ENCODE data around the gene ZNF628.

The ZNF628 gene

DNA sequence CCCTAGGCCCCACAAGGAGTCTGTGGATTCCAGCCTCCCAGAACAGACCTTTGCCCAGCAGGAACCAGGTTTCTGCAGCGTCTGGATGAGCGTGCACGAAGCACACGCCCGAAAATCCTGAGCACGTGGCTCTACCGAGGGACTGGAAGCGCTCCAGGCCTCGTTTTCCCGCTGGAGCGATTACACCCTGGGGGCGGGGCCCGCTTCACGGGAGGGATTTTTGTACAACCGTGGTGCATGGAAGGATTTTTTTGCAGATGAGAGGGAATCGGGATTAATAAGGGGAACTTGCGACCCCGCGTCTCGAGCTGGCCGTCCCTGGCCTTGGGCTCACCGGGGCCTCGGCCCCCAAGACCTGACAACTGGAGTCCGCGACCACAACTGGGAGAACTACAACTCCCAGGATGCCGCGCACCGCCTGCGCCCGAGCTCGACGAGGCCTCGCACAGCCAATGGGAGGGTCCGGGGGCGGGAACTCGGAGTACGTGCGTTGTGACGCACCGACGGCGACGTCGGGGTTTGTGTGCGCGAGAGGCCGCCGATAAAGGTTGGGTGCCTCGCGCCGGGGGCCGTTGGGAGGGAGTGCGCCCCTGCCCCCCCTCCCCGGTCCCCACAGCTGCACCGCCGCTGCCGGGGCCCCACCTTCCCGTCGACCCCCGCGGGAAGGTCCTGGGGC is at the start of gene ZNF628:
TSS of gene ZNF628 (plus strand) at position 518 of the 676 bp plus-strand sequence. CDS start 3,294 bp downstream, outside the sequence.
- peaks cover 0 to 25% (median 12%) of the 10 kb centered on the region in 4 donors for H3K4me1 ChIP-seq
- H3K27me3 ChIP-seq = peaks cover 0 to 12% of the 10 kb centered on the region in 2 donors
- peak; percentile 98 to 99 for DNase-seq
- peaks cover 0 to 7% (median 1%) of the 10 kb centered on the region in 3 donors for H3K36me3 ChIP-seq
- H3K9me3 ChIP-seq = no peaks in the 10 kb centered on the region
- TF ChIP-seq, protein P1, sequence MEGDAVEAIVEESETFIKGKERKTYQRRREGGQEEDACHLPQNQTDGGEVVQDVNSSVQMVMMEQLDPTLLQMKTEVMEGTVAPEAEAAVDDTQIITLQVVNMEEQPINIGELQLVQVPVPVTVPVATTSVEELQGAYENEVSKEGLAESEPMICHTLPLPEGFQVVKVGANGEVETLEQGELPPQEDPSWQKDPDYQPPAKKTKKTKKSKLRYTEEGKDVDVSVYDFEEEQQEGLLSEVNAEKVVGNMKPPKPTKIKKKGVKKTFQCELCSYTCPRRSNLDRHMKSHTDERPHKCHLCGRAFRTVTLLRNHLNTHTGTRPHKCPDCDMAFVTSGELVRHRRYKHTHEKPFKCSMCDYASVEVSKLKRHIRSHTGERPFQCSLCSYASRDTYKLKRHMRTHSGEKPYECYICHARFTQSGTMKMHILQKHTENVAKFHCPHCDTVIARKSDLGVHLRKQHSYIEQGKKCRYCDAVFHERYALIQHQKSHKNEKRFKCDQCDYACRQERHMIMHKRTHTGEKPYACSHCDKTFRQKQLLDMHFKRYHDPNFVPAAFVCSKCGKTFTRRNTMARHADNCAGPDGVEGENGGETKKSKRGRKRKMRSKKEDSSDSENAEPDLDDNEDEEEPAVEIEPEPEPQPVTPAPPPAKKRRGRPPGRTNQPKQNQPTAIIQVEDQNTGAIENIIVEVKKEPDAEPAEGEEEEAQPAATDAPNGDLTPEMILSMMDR (IDR thresholded peaks at IDR 0.05) = no peak
- intact Hi-C loops (cut with DNase I; ENCODE audit: low total_unique reads) = no loop called here
- peak within 1 kb of the TSS; percentile 73 to 80 for H3K4me3 ChIP-seq
- peak within 1 kb of the TSS; percentile 96 to 98 for H3K27ac ChIP-seq

DNA sequence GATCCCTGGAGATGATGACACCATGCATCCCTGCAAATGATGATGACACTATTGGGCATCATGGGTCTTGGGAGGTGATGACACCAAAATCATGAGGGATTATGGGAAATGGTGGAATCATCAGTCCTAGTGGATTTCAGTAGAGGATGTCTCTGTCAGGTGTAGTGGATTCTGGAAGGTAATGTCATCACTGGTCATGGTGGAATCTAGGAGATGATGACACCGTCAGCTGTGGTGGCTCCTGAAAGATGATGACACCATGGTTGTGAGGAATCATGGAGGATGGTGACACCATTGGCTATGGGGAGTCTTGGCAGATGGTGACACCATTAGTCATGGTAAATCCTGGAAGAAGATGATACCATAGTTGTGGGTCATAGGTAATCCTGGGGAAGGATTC is 45.2 kb upstream of the ZNF628 start:
- H3K27me3 ChIP-seq = peaks cover 5 to 77% of the 10 kb centered on the region in 2 donors
- H3K4me1 ChIP-seq = peaks cover 0 to 5% (median 0%) of the 10 kb centered on the region in 4 donors
- no peaks in the 10 kb centered on the region for H3K9me3 ChIP-seq
- no peak for DNase-seq
- TF ChIP-seq, protein P1 (IDR thresholded peaks at IDR 0.05) = no peak
- no peaks in the 10 kb centered on the region for H3K36me3 ChIP-seq
- intact Hi-C loops (cut with DNase I; ENCODE audit: low total_unique reads) = no loop called here
- H3K27ac ChIP-seq = no peak overlapping the region
- no peak overlapping the region for H3K4me3 ChIP-seq

DNA sequence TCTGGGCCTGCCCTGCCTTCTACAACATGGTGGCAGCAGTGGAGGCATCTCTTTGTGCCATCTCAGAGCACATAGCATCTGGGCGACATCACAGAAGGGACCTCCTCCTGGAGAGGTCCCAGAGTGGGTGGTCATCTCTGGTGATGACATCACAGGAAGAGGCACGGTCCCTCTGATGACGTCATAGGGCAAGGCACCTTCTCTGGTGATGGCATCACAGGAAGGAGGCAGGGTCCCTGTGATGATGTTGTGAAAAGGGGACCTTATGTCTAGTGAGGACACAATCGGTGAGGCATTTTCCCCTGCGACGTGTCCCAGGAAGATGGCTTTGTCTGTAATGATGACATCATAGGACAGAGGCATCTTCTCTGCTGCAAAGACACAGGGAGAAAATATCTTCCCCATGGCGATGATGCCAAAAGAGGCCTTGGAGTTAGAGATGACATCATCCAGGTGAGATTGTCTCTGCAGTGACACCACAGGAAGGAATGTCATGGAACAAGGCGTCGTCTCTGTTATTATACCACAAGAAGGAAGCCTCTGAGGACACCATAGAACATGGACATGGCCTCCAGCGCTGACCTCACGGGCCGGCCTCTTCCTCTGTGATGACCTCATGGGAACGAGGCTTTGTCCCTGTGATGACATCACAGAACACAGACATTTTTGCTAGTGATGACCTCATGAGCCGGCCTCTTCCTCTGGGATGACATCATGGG is 44.0 kb upstream of the ZNF628 start:
- peaks cover 0 to 5% (median 0%) of the 10 kb centered on the region in 4 donors for H3K4me1 ChIP-seq
- no peak overlapping the region for H3K27ac ChIP-seq
- H3K9me3 ChIP-seq = no peaks in the 10 kb centered on the region
- no peak for DNase-seq
- intact Hi-C loops (cut with DNase I; ENCODE audit: low total_unique reads) = no loop called here
- H3K4me3 ChIP-seq = no peak overlapping the region
- TF ChIP-seq, protein P1 (IDR thresholded peaks at IDR 0.05) = no peak
- H3K27me3 ChIP-seq = peaks cover 5 to 77% of the 10 kb centered on the region in 2 donors
- H3K36me3 ChIP-seq = no peaks in the 10 kb centered on the region

- intact Hi-C loops (cut with DNase I; ENCODE audit: low total_unique reads) = no loop called here
- H3K27ac ChIP-seq = no peak overlapping the region
- H3K4me1 ChIP-seq = peaks cover 0 to 5% (median 0%) of the 10 kb centered on the region in 4 donors
- H3K36me3 ChIP-seq = no peaks in the 10 kb centered on the region
- H3K9me3 ChIP-seq = no peaks in the 10 kb centered on the region
- DNase-seq = no peak
- no peak overlapping the region for H3K4me3 ChIP-seq
- peaks cover 5 to 79% of the 10 kb centered on the region in 2 donors for H3K27me3 ChIP-seq
- TF ChIP-seq, protein P1 (IDR thresholded peaks at IDR 0.05) = no peak
Observed at GRCh38 chr19:55433292-55433691, 43.1 kb upstream of the ZNF628 start.

DNA sequence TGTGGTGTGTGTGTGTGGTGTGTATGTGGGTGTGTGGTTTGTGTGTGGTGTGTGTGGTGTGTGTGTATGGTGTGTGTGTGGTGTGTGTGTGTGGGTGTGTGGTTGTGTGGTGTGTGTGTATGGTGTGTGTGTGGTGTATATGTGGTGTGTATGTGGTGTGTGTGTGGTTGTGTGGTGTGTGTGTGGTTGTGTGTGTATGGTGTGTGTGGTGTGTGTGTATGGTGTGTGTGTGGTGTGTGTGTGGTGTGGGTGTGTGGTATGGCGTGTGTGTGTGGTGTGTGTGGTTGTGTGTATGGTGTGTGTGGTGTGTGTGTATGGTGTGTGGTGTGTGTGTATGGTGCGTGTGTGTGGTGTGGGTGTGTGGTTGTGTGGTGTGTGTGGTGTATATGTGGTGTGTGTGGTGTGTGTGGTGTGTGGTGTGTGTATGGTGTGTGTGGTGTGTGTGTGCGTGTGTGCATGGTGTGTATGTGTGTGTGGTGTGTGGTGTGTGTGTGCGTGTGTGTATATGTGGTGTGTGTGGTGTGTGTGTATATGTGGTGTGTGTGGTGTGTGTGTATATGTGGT is 42.0 kb upstream of the ZNF628 start:
- intact Hi-C loops (cut with DNase I; ENCODE audit: low total_unique reads) = no loop called here
- Histone ChIP-seq H3K27me3 (peaks cover 5 to 79% of the 10 kb centered on the region in 2 donors), H3K4me3 (no peak overlapping the region), H3K27ac (no peak overlapping the region), H3K9me3 (no peaks in the 10 kb centered on the region), H3K36me3 (no peaks in the 10 kb centered on the region), H3K4me1 (peaks cover 0 to 5% (median 0%) of the 10 kb centered on the region in 4 donors)
- TF ChIP-seq, protein P1 (IDR thresholded peaks at IDR 0.05) = no peak
- DNase-seq = no peak

Measured in tibial artery (tissue), 4 donors.